Activated CD8-positive, alpha-beta memory T cell treated with anti-CD3 and anti-CD28 coated beads, Interleukin-2, amount 50 U/mL, for 1 hour (primary cell): Measurements from ENCODE around the gene WNK1.

Source experiments
- DNase-seq: peaks from one replicate; pipeline ENCODE4 v3.0.0-alpha.2; 2020; ENCODE audit errors: extremely low read depth

The WNK1 gene

DNA sequence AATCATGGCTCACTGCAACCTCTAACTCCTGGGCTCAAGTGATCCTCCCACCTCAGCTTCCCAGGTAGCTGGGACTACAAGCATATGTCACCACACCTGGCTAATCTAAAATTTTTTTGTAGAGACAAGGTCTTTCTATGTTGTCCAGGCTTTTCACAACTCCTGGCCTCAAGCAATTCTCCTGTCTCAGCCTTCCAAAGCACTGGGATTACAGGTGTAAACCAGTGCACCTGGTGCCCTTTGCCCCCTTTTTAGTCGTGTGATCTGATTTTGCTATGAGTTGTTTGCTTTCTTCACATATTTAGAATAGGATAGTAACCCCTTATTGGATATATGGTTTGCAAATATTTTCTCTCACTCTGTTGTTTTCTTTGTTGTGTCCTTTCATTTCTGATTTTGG is 198.8 kb downstream of the WNK1 start:
- DNase-seq = no peak

DNA sequence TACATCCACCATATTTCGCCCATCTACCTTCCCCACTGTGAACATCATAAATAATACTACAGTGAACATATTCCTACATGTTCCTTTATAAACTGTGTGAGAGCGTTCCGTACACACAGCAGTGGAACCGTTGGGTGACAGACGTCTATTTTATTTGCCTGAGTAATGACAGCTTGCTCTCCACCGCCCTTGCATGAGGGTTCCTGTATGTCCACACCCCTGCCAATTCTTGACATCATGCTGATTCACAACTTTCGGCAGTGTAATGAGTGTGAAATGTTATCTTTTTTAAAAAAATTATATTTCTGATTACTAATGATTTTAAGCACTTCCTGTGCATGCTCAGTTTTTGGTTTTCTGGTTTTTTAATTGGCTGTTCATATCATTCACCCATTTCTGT is 201.4 kb downstream of the WNK1 start:
- DNase-seq = no peak

DNA sequence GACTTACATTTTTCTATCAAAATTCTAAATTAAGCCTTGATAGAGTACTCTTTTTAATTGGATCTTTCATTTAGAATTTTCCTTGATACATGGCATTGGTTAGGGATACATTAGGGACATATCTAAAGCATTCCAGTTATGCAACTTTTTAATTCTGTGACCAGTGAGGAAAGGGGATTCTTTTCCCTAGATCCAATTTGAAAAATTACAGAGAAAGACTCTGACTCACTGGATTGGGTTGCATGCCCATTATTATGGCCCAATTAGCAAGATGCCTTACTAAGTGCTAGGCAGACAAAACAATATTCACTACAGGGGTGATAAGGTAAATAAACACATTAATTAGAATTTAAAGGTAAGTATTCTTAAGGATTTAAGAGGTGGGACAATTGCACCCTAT is 202.4 kb downstream of the WNK1 start:
- DNase-seq = no peak

DNA sequence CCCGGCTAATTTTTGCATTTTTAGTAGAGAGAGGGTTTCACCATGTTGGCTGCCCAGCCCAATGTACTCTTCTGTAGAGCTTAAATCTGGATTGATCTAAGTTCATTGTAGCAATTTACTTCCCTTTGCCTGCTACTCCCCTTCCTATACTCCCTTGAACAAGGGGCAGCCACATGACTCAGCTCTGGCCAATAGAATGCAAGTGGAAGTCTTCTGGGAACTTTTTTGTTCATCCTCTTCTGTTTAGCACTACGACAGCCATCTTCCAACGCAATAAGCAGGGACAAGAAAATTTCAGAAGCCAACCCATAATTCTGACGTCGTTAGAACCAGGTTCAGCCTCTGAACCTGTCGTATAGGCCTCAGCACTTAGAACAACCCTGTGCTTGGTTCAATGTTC is 203.6 kb downstream of the WNK1 start:
- DNase-seq = no peak

DNA sequence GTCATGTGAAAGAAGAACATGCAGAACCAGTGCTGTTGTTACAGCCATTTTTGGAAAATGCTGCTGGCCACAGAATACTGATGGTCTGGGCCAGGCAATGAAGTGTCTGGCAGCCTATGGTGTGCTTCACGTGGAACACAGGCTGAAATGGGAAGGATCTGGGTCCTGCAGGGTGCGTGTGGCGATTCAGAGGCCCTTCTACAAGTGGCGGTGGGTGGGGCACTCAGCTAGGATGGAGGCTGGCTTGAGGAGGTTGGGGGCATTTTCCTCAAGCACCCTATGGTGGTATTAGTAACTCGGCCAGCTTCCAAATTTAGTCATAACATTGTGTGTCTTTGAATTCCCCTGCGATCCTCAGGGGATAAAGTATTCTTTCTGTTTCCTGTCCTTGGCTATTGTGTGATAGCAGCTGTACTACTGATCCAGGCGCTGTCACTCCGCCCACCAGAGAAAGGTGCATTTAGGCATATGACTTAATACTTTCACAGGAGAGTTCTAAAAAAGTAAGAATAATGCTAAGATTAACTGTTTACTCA is 206.3 kb downstream of the WNK1 start:
- no peak for DNase-seq
